ENCODE data around the gene LELP1.
"Not testable (repeated sequence)": the region's sequence is repeated elsewhere in the genome, so short reads cannot be mapped to it uniquely, and the experiment has no call there.

LELP1 gene

GRCh38 chr1:153203130-153203529, at the start of gene LELP1:
Gene LELP1, plus strand, starts transcription at chr1:153203430. Its CDS starts 1,278 bp downstream, at chr1:153204708.
- DNase-seq (ENCODE audit: low read depth in 2 of 2) = no peak

GRCh38 chr1:153155541-153155940, 47.7 kb upstream of the LELP1 start:
- DNase-seq (ENCODE audit: low read depth in 2 of 2) = no peak

- no peak for DNase-seq (ENCODE audit: low read depth in 2 of 2)
Measured at GRCh38 chr1:153168686-153169085, 34.5 kb upstream of the LELP1 start.

- no peak for DNase-seq (ENCODE audit: low read depth in 2 of 2)
Measured at GRCh38 chr1:153174624-153175023, 28.6 kb upstream of the LELP1 start.

- DNase-seq (ENCODE audit: low read depth in 2 of 2) = no peak
Measured at GRCh38 chr1:153178922-153179321, 24.3 kb upstream of the LELP1 start.

GRCh38 chr1:153180556-153180955, 22.7 kb upstream of the LELP1 start:
- DNase-seq (ENCODE audit: low read depth in 2 of 2) = no peak

DNA sequence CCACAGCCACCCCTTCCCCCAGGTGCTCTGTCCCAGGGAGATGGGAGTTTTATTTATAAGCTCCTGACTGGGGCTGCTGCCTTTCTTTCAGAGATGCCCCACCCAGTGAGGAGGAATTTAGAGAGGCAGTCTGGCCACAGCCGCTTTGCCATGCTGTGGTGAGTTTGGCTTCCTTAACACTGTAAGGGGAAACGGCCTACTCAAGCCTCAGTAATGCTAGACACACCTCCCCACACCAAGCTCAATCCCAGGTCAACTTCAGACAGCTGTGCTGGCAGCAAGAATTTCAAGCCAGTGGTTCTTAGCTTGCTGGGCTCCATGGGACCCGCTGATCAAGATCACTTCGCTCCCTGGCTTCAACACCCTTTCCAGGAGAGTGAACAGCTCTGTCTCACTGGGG, 14.9 kb upstream of the LELP1 start:
- not testable (repeated sequence) for DNase-seq (ENCODE audit: low read depth in 2 of 2)

DNA sequence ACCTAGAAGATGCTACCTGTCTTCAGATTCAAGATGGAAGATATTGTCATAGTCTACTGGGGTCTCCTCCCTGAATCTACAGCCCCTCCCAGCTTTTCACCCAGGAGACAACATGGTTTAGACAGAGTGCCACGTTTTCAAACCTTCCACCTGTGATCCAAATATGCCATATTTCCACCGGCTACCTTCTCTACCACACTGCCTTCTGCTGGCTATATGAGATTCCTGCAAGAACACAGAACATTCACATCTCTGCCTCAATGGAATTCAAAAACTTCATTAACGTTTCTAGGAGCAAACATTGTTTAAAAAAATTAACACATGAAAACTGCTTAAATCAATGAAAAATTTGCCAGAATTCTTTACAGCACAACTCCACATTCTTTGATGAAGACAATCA, 12.9 kb upstream of the LELP1 start:
- DNase-seq (ENCODE audit: low read depth in 2 of 2) = no peak

DNA sequence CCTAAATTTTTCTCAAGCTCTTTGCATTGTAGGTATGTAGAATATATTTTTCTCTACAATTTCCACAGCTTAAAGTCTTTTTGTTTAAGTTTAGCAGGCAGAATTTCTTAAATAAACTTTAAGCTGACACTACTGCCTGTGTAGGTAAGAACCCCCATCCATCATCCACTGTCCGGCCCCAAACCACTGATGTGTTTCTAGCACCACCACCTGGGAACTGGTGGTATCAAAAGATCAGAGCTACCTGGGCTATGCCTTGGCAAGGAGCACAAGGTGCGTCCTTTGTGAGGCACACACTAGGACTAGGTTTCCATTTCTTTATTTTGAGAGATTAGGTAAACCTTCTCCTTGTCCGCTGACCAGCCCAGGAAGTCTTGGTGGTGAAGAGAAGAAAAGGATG, 10.5 kb upstream of the LELP1 start:
- DNase-seq (ENCODE audit: low read depth in 2 of 2) = no peak

- DNase-seq (ENCODE audit: low read depth in 2 of 2) = no peak
Measured at GRCh38 chr1:153194331-153195050, 8.7 kb upstream of the LELP1 start.

- DNase-seq (ENCODE audit: low read depth in 2 of 2) = no peak
Measured at GRCh38 chr1:153195216-153195615, 8.0 kb upstream of the LELP1 start.

- DNase-seq (ENCODE audit: low read depth in 2 of 2) = no peak
Measured at GRCh38 chr1:153202006-153202405, 1.2 kb upstream of the LELP1 start.

GRCh38 chr1:153206631-153207030, 3.4 kb downstream of the LELP1 start:
- DNase-seq (ENCODE audit: low read depth in 2 of 2) = no peak

DNA sequence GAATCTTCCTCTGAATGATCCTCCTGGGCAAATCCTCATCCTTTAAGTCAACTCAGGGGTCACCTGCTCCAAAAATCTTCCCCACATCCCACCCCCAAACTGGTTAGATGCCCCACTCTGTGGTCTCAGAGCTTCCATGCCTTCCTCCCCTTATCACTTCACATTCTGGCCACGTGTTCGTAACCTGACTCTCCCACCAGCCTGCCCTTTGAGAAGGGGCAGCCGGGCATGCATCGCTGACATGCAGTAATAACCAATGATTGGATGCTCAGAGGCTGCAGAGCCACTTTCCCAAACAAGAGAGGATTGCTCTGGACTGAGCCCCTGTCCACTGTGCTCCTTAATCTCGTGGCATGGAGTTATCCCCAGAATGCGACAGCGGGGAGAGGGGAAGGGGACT, 7.0 kb downstream of the LELP1 start:
- DNase-seq (ENCODE audit: low read depth in 2 of 2) = no peak

- no peak for DNase-seq (ENCODE audit: low read depth in 2 of 2)
Measured at GRCh38 chr1:153212201-153212600, 9.0 kb downstream of the LELP1 start.

DNA sequence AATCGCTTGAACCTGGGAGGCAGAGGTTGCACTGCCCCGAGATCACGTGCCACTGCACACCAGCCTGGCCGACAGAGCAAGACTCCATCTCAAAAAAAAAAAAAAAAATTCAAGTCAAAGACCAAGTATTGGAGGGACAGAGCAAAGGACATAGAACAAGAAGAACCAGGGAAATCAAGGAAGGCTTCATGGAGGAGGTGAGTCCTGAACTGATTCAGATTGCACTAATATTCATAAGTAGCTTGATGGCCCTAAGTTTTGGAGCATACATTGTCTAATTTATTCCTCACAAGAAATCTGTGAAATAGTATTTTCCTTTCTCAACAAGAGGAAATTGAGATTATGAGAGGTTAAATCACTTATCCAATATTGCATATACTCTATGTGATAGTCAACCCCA, 10.3 kb downstream of the LELP1 start:
- no peak for DNase-seq (ENCODE audit: low read depth in 2 of 2)

DNA sequence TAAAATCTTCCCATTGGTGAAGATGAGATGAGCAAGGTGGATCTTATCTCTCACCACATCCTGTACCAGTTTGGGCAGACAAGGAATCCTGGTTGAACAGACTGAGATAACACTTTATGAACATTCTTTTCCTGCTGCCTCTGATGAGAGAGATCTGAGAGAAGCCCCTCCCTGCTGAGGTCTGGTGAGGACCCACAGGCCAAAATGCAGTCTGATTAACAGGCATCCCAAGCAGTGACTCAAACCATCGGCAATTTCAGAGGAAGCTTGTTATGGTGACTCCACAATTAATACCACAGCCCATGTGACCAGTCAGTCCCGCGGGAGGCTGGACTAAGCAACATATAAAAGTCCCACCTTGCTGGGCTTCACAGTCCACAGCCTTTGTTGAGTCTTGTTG, 14.0 kb downstream of the LELP1 start, which contains the start of gene PRR9:
TSS of gene PRR9 (plus strand) at position 373 of the 400 bp plus-strand sequence. CDS start 561 bp downstream, outside the sequence.
- no peak for DNase-seq (ENCODE audit: low read depth in 2 of 2)

- no peak for DNase-seq (ENCODE audit: low read depth in 2 of 2)
Measured at GRCh38 chr1:153217744-153218416, 14.7 kb downstream of the LELP1 start.

DNA sequence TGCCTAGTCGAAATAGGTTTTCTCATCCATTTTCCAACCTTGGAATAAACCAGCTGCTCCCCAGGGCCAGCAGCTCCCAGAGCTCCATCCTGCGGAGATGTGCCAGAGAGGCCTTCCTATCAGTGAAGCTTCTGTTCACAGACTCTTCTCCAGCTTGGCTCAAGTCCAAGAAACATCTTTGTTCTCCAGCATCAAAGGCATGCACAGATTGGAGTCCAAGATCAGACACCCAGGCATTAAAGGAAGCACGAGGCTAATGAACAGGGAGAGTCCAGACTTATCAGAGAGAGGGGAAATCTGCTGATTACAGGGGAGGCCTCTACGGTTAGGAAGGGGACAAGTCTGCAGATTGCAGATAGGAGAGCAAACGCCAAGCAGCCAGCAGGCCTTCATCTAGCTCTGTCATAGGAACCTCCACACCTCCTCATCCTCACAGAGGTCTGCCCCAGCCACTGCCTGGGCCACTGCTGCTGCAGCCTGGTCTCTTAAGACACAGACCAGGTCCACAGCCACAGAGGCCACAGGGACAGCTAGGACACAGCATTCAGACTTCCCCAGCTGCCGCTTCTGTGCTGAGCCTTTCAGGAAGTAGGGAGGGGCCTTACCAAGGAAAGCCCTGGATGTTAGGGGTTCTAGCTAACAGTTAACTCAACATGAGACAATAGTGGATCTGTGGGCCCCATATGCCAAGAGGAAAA, 17.5 kb downstream of the LELP1 start:
- no peak for DNase-seq (ENCODE audit: low read depth in 2 of 2)

GRCh38 chr1:153223040-153223891, 20.0 kb downstream of the LELP1 start:
- peak; percentile 30 to 47 for DNase-seq (ENCODE audit: low read depth in 2 of 2)

DNA sequence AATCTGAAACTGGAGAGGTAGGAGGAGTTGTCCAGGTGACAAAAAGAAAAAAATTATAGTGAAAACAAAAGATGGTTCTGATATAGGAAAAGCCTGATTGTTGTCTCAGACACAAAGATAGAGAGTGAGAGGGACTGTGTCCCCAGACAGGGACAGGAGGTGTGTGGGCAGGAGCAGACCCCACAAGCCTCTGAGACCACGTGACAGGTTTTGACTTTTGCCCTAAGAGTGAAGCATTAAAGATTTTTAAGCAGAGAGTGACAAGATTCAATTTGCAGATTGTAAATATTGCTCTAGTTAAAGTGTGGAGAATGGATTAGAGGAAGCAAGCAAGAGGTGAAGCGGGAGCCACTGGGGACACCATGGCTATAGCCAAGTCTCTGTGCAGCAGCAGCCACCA, 24.6 kb downstream of the LELP1 start:
- DNase-seq (ENCODE audit: low read depth in 2 of 2) = no peak

- no peak for DNase-seq (ENCODE audit: low read depth in 2 of 2)
Measured at GRCh38 chr1:153228491-153228890, 25.3 kb downstream of the LELP1 start.

All from stimulated activated CD4-positive, alpha-beta T cell treated with anti-CD3 and anti-CD28 coated beads, Interleukin-15, amount 100 ng/mL, for 48 hours (primary cell).